HG03469 (cell line): ENCODE data around the gene TARDBP.
"Not testable (repeated sequence)": the region's sequence is repeated elsewhere in the genome, so short reads cannot be mapped to it uniquely, and the experiment has no call there.

Source experiments
- ATAC-seq: cut with Tn5 transposase; IDR thresholded peaks from one replicate; pipeline ENCODE4 v1.9.1; 2021; ENCODE audit warnings: mild to moderate bottlenecking, moderate library complexity, moderate number of reproducible peaks; ENCODE audit not compliant: unreplicated experiment

The TARDBP gene

GRCh38 chr1:10992004-10992403 is 20.4 kb upstream of the TARDBP start:
- not testable (repeated sequence) for ATAC-seq

DNA sequence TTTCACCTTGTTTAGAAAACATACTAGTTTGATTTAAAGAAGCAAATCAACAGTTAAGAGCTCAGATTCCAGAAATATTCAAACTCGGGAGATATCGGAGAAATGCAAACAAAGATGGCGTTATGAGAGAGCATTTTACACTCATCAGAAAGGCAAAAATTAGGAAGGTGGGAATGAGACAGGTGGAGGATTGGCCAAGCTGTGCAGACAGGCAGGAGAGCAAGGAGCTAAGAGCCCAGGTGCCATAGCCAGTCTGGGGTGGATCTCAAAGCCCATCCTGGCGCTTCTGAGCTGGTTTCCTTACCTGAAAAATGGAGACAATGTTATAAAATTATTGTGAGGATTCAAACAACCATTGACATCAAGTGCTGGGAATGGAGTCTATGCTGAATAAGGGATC is 19.6 kb upstream of the TARDBP start:
- ATAC-seq, result no peak

GRCh38 chr1:10996100-10996499 is 16.4 kb upstream of the TARDBP start:
- ATAC-seq, result no peak

DNA sequence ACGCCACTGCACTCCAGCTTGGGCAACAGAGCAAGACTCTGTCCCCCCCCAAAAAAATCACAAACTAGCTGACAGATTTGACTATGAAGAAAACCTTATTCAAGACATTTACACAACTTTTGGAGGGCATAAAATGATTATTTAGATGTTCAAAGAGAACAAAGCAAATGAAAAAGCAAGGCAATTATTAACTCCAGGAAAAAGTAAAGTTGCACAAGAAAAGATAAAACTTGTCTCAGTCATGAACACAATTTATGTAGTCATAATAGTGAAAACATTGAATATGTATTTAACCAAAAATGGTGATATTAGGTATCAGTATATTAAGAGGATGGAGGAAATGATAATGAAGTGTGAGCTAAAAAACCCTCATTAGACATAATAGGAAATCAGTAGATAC is 11.9 kb upstream of the TARDBP start:
- no peak for ATAC-seq

GRCh38 chr1:11013160-11013531 is 692 bp downstream of the TARDBP start:
- no peak for ATAC-seq

- not testable (repeated sequence) for ATAC-seq
Measured at GRCh38 chr1:11019358-11019757, 6.9 kb downstream of the TARDBP start.

- no peak for ATAC-seq
Measured at GRCh38 chr1:11019971-11020370, 7.5 kb downstream of the TARDBP start.

DNA sequence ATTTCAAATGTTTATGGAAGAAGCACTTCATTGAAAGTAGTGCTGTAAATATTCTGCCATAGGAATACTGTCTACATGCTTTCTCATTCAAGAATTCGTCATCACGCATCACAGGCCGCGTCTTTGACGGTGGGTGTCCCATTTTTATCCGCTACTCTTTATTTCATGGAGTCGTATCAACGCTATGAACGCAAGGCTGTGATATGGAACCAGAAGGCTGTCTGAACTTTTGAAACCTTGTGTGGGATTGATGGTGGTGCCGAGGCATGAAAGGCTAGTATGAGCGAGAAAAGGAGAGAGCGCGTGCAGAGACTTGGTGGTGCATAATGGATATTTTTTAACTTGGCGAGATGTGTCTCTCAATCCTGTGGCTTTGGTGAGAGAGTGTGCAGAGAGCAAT is 10.7 kb downstream of the TARDBP start:
- no peak for ATAC-seq

DNA sequence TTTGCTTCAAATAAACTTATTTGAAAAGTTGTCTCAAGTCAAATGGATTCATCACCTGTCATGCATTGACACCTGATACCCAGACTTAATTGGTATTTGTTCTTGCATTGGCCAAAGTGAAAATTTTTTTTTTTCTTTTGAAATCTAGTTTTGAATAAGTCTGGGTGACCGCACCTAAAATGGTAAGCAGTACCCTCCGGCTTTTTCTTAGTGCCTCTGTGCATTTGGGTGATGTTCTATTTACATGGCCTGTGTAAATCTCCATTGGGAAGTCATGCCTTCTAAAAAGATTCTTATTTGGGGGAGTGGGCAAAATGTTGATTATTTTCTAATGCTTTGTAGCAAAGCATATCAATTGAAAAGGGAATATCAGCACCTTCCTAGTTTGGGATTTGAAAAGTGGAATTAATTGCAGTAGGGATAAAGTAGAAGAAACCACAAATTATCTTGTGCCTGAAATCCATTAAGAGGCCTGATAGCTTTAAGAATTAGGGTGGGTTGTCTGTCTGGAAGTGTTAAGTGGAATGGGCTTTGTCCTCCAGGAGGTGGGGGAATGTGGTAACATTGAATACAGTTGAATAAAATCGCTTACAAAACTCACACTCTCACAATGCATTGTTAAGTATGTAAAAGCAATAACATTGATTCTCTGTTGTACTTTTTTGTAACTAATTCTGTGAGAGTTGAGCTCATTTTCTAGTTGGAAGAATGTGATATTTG is 11.9 kb downstream of the TARDBP start:
- no peak for ATAC-seq

DNA sequence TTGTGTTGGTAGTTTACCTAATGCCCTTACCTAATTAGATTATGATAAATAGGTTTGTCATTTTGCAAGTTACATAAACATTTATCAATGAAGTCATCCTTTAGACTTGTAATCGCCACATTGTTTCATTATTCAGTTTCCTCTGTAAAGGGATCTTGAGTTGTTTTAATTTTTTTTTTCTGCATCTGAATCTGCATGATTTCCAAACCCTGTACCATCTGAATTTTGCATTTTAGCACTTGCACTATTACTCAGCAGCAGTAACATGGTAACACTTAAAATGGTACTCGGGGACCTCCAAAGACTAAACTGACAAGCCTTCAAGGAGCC is 12.4 kb downstream of the TARDBP start:
- no peak for ATAC-seq

DNA sequence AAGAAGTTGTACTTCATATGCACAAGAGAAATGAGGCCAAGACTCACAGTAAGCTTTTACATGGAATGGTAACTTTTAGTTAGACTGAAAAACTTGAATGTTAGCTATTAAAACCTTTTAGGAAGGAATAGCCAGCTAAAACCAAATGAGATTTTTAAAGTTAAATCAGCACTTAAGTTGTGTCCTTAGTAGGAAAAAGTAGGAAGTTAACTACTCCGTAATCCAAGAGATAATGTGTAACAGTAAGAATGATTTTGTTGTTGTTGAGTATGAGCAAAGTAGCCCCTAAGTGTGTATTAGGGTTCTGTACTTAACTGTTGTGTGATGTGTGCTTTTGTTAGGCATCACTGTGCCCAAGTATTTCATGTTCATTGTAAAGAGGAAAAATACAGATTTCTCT is 13.2 kb downstream of the TARDBP start:
- ATAC-seq, result no peak

GRCh38 chr1:11026052-11026451 is 13.6 kb downstream of the TARDBP start:
- ATAC-seq, result no peak

GRCh38 chr1:11026903-11027302 is 14.4 kb downstream of the TARDBP start:
- no peak for ATAC-seq

- no peak for ATAC-seq
Measured at GRCh38 chr1:11027316-11027715, 14.9 kb downstream of the TARDBP start.

DNA sequence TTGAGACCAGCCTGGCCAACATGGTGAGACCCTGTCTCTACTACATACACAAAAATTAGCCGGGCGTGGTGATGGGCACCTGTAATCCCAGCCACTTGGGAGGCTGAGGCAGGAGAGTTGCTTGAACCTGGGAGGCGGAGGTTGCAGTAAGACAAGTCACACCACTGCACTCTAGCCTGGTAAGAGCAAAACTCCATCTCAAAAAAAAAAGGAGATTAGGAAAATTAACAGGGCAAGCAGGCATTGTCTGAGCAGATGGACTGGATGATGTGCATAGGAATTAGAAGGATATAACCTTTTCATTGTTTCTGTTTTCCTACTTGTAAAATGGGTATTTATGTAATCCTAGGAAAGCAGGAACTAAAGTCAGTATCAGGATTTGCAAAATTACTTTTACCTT is 15.6 kb downstream of the TARDBP start:
- no peak for ATAC-seq

GRCh38 chr1:11030865-11031264 is 18.4 kb downstream of the TARDBP start:
- ATAC-seq, result no peak

DNA sequence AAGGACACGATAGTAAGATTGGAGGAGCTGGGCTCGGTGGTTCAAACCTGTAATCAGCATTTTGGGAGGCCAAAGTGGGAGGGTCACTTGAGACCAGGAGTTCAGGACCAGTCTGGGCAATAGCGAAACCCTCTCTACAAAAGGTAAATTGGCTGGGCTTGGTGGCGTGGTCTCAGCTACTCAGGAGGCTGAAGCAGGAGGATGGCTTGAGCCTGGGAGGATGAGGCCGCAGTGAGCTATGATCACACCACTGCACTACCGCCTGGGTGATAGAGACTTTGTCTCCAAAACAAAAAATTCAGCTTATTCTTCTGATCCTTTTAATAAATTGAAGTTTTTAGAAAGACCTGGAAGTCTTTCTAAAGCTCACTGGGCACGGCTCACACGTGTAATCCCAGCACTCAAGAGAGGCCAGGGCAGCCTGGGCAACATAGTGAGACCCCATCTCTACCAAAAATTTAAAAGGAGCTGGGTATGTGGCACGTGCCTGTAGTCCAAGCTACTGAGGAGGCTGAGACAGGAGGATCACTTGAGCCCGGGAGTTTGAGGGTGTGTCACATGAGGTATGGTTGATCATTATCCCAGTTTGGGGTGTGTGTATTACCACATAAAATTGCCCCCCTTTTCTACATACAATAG is 19.3 kb downstream of the TARDBP start:
- no peak for ATAC-seq

GRCh38 chr1:11037019-11037739 is 24.7 kb downstream of the TARDBP start:
- ATAC-seq, result not testable (repeated sequence)

GRCh38 chr1:11037740-11038182 is 25.3 kb downstream of the TARDBP start:
- no peak for ATAC-seq

DNA sequence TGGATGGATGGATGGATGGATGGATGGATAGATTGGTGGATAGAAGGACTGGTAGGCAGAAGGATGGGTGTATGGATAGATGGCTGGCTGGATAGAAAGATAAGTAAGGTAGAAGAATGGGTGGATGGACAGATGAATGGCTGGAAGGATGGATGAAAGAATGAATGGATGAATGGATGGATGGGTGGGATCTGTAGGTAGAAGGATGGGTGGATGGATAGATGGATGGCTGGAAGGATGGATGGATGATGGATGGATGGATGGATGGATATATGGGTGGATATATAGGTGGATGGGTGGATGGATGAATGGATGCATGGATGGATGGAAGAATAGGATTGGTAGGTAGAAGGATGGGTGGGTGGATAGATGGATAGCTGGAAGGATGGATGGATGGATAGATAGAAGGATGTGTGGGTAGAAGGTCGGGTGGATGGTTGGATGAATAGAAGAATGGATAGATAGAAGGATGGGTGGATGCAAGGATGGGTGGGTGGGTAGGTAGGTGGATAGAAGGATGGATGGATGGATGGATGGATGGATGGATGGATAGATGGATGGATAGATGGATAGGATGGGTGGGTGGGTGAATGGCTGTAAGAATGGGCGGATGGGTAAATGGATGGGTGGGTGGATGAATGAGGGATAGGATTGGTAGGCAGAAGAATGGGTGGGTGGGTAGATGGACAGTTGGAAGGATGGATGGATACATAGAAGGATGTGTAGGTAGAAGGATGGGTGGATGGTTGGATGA is 27.1 kb downstream of the TARDBP start:
- no peak for ATAC-seq

GRCh38 chr1:11040105-11040429 is 27.6 kb downstream of the TARDBP start:
- not testable (repeated sequence) for ATAC-seq

- ATAC-seq, result no peak
Measured at GRCh38 chr1:11041048-11041447, 28.6 kb downstream of the TARDBP start.
